GM19099 (cell line): ENCODE results near the gene HNRNPUL1.

ENCODE experiments used
- POLR2A ChIP-seq: IDR thresholded peaks from 3 replicates; pipeline ENCODE4 v1.6.1; 2011; ENCODE audit warnings: low read depth; ENCODE audit not compliant: insufficient read length; ENCODE audit errors: extremely low read depth

Gene HNRNPUL1

DNA sequence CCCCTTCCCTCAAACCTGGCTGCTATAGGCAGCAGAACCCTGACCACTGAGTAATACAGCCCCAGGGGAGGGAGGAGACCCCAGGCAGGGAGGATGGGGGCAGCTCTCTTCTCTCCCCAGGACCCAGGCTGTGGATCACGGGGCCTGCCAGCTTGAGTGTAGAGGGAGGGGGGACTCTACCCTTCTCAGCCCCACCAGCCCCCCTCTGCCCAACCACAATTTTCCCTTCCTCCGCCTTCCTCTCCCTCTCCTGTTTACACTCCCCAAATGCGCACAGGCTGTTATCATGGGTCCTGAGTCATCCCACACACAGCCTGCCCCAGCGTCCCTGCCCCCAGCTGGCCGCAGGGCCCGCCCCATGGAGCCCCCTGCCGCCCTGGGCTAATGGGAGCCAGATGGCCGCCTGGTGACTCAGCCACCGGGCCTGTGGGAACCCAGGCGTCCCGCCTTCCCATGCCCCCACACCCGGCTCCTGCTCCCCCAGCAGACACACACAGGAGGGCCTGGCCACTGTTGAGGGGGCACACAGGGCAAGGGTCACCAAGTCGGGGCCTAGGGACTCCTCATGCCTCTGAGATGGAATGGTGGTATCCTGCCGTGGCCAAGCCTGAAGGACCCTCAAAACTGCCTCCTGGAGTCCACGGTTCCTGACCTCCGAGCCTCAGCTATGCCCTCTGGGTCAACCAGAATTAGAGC, 59.4 kb downstream of the HNRNPUL1 start:
- no peak for TF ChIP-seq POLR2A

DNA sequence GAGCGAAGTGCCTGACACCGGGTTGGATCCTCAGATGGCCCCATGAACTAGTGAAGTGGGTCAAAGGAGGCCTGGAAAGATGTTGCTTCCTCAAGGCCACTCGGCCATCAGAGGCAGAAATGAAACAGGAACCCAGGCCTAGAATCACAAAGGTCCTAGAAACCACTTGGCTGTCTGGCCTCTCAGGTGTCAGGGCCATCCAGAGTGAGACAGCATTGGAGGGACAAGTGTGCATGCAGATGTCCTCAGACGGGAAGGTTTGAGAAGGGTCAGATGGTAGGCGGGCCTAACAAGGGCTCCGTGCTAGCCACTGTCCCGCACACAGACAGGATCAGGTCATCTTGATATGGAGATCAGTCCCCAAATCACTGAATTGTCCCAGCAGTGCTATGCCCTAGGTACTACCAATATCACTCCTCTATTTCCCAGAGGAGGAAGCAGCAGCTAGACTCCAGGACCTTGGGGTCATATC, 60.1 kb downstream of the HNRNPUL1 start:
- TF ChIP-seq POLR2A, result no peak

DNA sequence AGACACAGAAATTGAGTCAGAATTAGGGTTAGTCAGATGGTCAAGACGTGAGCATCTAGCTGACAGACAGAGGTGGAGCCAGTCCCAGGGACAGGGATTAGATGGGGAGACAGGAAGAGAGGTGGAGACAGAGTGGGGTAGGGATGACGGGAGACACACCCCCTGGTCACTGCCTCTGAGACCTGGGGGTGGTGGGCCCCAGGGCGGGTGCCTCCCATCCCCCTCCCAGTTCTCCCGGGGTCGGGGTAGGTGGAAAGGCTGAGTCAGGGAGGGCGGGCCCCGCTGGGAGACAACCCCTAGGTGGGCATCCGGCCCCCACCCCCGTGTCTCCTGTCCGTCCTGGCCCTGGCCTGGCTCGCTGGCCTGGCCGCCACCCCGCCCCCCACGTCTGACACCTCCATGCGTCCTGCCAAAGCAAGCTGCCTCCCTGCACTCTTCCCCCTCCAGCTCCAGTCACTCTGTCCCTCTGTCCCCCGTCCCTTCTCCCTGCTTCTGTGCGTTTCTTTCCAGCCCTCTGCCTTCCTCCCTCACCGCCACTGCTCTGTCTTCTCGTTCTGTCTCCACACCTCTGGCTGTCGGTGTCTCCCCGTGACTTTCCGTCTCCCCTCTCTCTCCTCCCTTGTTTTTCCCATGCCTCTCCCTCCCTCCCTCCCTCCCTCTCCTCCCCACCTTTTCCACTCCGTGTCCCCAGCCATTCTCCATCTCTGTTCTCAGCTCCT, 60.9 kb downstream of the HNRNPUL1 start:
- peak; percentile 35 for TF ChIP-seq POLR2A

GRCh38 chr19:41325640-41325946, 61.4 kb downstream of the HNRNPUL1 start:
- TF ChIP-seq POLR2A, result no peak

- TF ChIP-seq POLR2A, result peak; percentile 32
These were observed 62.0 kb downstream of the HNRNPUL1 start for GRCh38 chr19:41325947-41326706.

GRCh38 chr19:41327076-41327575, 63.0 kb downstream of the HNRNPUL1 start:
- no peak for TF ChIP-seq POLR2A

GRCh38 chr19:41327576-41328156, 63.5 kb downstream of the HNRNPUL1 start:
- peak; percentile 52 for TF ChIP-seq POLR2A

DNA sequence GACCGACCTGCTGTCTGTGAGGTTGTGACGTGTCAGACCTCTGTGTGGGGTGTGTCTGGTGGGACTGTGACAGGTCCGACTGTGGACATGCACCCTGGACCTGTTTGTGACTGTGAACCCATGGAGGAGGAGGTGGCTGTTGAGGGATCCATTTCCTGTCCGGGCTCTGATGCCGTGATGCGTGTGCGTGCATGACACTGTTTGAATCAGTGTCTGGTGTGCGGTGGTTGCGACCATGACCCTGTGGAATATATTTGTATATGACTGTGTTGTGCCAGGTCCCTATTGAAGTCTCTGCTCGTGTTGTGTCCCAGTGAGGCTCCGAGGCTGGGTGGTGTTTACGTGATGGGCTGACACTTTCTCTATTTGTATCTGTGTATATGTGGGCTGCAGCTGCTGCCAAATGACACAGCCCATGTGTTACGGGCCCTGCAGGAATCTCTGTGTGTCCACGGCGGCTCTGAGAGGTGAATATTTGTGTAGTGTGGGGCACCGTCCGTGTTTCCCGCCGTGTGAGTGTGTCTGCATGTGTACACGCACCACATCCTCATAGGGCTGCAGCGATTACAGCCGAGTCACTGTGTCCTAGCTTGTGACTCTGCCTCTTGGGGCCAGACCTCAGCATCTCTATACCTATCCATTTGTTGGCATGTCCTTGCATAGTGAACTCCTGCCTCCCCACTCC, 64.1 kb downstream of the HNRNPUL1 start:
- TF ChIP-seq POLR2A, result no peak

DNA sequence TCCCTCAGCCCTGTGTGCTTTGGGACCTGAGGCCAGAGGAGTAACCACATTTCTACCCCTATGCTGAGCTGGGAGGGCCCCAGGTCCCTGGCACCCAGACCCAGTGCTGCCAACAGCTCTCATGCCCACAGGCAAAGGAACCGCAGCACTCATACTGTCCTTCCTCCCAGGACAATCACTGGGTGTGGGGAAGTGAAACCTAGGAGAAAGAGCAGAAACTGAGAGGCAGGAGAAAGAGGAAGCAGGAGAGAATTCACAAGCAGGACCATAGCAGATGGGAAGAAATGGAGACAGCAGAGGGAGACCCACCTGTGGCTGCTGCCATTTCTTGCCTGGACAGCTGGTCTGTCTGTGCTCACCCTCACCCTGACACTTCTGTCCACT, 64.7 kb downstream of the HNRNPUL1 start:
- peak; percentile 24 for TF ChIP-seq POLR2A

DNA sequence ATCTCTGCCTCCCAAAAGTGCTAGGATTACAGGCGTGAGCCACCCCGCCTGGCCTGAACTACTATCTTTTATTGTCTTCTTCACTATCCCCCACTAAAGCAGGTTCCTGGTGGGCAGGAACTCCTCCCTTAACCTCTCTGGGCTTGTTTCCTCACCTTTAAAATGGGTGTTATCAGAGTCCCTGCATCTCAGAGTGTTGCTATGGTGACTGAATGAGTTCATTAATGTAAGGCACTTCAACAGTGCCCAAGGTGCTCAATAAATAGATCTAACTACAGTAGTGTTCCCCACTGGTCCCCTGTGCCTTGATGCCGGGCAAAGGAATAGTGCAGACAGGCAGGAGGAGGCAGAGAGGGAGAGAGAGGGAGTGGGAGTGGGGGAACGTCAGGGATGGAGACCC, 66.3 kb downstream of the HNRNPUL1 start:
- TF ChIP-seq POLR2A, result no peak

DNA sequence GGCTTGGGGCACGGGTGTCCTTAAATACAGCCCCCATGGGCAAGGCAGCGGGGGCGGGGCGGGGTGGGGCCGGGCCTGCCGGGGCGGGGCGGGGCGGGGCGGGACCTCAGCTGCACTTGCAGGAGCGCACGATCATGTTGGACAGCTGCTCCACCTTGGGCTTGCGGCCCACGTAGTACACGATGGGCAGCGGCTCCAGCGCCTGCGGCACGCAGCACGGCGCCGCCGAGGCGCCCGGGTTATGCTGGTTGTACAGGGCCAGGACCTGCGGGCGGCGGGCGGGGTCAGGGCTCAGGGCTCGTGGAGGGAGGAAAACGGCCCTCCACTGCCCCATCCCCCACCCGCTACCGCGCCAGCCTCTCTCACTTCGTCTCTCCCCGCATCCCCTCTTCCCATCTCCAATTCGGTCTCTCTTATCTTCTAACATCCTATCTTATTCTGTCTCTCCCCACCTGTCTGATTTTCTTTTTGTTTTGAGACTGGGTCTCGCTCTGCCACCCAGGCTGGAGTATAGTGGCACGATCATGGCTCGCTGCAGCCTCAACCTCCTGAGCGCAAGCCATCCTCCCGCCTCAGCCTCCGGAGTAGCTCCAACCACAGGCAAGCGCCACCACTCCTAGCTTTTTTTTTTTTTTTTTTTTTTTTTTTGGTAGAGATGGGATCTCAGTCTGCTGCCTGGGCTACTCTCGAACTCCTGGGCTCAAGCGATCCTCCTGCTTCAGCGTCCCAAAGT, 66.9 kb downstream of the HNRNPUL1 start:
- TF ChIP-seq POLR2A, result no peak

GRCh38 chr19:41332000-41332399, 67.8 kb downstream of the HNRNPUL1 start:
- no peak for TF ChIP-seq POLR2A

DNA sequence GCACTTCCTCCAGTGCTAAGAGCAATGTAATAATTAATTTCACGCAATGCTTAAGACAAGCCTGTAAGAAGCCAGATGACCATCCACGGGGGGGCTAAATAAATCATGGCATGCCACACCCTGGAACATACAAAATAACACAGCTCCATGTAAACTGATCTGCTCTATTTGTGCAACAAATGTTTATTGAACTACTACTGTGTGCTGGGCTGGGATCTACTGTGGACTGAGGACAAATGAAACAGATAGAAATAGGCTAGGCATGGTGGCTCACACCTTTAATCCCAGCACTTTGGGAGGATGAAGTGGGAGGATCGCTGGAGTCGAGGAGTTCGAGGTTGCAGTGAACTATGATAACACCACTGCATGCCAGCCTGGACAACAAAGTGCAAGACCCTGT, 68.3 kb downstream of the HNRNPUL1 start:
- TF ChIP-seq POLR2A, result no peak

- no peak for TF ChIP-seq POLR2A
These were observed 70.6 kb downstream of the HNRNPUL1 start for GRCh38 chr19:41334793-41335192.
